GM19351 (cell line): ENCODE data around the gene MAN1B1.

Experiments used
- ATAC-seq: cut with Tn5 transposase; IDR thresholded peaks from one replicate; pipeline ENCODE4 v1.9.1; 2021; ENCODE audit warnings: mild to moderate bottlenecking, moderate library complexity; ENCODE audit not compliant: unreplicated experiment

The MAN1B1 gene

DNA sequence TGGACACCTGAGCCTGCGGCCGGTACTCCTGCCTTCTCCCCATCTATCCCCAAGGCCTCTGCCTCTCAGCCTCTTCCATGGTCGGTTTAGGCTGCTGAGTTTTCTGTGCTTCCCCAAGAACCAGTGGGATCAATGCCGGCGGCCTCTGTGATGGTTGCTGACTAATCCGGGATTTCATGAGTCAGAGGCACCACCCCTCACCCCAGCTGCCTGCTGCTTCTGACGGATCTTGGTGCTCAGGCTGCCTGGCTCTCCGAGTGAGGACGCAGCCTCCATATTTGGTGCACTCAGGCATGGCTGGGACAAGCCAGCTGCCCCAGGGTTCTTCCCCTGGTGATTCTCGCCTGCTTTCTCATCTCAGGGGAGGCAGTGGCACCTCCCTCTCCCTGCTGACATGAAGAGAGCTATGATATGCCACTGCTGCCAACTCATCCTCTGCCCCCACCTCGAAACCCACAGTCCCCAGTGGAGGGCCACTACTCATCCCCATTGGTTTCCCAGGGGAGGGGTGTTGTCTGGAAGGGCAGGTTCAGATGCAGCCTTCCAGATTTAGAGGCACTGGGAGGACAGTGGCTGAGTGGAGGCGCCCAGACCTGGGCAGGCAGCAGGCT lies 3.3 kb upstream of the MAN1B1 start:
- ATAC-seq = no peak

- no peak for ATAC-seq
These were observed 2.3 kb upstream of the MAN1B1 start for GRCh38 chr9:137084526-137084925.

- peak; percentile 2 for ATAC-seq
These were observed 760 bp upstream of the MAN1B1 start for GRCh38 chr9:137085920-137086530.

DNA sequence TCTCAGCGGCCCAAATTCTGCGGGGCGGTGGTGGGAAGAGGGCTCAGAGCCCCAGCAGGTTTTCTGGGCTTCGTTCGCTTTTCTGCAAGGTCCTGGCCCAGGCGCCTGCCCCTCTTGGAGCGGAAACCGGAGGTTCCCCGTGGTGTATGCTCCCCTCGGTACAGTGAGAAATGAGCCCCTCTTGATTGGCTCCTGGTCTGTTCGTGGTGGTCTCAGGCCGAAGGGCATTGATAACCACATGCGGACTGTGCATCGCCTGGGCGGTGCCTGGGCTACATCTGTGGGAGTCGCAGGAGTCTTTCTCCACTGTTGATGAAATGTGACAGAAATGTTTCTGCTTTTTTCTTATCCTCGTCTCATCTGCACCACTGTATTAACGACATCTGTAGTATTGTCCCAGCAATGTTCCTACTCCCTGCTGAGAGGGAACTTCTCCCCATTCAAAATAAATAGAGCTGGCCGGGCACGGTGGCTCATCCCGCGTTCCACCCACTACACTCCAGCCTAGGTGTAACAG lies 682 bp downstream of the MAN1B1 start:
- ATAC-seq = no peak

DNA sequence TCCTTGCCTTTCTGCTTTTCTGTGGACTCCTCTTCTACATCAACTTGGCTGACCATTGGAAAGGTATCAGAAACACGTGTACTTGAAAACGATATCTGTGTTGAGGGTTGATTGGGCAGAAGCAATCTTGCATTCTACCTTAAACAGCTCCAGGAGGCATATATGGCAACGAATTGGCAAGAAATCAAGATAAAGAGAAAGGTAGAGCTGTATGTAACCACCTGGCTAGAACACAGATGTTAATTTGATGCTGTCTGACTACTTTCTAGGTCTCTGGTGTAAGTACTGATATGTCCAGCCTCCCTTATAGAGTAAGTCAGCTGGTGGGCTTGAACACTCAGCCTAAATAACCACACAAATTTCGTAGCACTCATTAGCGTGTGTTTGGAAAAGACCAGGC lies 1.3 kb downstream of the MAN1B1 start:
- ATAC-seq = no peak

GRCh38 chr9:137089232-137089947 lies 2.6 kb downstream of the MAN1B1 start:
- ATAC-seq = no peak

GRCh38 chr9:137095664-137096517 lies 9.1 kb downstream of the MAN1B1 start:
- ATAC-seq = peak; percentile 85

GRCh38 chr9:137096785-137097546 lies 10.2 kb downstream of the MAN1B1 start:
- no peak for ATAC-seq

- ATAC-seq = no peak
These were observed 11.1 kb downstream of the MAN1B1 start for GRCh38 chr9:137097761-137098462.

- ATAC-seq = no peak
These were observed 12.4 kb downstream of the MAN1B1 start for GRCh38 chr9:137099231-137099630.

- ATAC-seq = no peak
These were observed 16.6 kb downstream of the MAN1B1 start for GRCh38 chr9:137103206-137103999.

DNA sequence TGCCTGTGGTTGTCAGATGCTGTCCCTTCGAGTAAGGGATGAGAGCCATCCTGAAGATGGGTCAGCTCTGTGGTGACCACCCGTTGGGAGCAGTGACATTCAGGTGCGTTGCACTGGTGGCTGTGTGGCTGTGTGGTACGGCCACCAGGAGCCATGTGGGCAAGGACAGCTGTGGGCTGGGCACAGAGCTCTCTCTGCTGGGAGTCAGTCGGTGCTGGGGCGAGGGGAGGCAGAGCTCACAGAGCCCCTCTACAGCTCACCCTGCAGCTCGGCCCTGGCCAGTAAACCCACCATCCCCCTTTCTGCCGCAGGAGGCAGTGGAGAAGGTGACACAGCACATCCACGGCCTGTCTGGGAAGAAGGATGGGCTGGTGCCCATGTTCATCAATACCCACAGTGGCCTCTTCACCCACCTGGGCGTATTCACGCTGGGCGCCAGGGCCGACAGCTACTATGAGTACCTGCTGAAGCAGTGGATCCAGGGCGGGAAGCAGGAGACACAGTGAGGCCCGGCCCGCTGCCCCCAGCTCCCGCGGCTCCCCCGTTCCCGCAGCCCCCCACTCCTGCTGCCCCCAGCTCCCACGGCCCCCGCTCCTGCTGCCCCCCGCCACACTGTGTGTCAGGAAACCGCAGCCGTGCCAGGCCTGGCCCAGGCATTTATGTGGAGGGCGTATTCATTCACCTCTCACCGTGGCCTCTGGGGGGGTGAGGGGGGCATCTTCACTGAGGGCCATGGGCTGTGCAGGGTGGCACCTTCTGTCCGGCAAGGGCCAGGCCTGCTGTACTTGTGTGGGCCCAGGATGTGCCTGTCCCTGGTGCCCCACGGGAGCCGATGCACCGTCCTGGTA lies 19.3 kb downstream of the MAN1B1 start:
- no peak for ATAC-seq

DNA sequence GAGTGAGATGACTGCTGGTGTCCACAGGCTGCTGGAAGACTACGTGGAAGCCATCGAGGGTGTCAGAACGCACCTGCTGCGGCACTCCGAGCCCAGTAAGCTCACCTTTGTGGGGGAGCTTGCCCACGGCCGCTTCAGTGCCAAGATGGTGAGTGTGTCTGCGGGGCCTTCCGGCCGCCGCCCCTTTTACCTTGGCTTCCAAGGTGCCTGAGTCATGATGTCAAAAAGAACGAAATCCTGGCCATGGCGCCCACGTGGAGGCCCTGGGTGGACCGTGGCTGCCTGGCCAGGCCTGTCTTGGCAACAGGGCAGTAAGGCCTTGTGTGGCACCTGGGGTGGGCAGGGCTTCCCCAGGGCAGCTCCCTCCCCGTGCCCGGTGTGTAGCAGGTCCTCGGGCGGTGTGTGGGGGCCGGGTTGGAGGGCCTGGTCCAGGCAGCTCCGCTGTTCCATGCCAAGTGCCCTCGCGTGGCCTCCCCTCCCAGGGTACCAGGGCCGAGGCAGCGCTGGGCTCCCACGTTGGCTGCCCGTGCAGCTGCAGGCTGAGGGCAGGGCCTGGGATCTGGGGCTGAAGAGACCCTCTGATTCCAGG lies 20.0 kb downstream of the MAN1B1 start:
- no peak for ATAC-seq

DNA sequence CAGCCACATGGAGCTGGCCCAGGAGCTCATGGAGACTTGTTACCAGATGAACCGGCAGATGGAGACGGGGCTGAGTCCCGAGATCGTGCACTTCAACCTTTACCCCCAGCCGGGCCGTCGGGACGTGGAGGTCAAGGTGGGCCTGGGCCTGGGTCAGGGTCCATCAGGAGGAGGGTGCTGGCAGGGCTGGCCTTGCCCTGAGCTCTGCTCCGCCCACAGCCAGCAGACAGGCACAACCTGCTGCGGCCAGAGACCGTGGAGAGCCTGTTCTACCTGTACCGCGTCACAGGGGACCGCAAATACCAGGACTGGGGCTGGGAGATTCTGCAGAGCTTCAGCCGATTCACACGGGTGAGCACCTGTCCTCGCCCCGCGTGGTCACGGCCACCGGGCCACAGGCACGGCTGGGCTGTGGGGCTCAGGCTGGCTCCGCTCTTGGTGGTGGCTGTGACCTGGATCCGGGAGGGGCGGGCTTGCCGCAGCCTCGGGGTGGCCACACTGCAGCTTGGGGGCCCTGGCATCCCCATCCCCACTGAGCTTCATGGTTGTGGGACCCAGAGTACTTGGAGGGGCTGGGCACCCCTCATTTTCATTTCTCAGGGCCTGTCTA lies 20.6 kb downstream of the MAN1B1 start:
- ATAC-seq = no peak

DNA sequence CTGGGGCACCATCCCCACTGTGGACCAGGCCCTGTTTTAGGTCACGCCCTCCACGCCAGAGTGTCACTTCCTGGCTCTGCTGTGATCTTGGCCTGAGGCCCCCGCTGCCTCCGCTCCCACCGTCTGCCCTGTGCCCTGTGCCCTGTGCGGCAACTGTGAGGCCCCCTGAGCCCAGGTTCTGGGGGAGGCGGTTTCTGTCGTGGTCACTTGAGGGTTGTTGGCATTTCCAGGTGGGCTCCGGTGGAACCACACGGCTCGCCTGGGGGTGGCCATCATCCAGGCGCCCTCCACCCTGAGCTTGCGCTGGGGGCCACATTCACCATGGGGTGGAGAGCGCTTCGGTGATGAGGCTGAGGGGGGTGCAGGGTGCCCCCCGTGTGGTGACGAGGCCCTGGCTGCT lies 21.2 kb downstream of the MAN1B1 start:
- no peak for ATAC-seq

- no peak for ATAC-seq
These were observed 21.9 kb downstream of the MAN1B1 start for GRCh38 chr9:137108608-137109249.
